BJ (cell line): ENCODE measurements around the gene USP6NL. TPM values are rescaled to one million over a fixed set of nuclear protein-coding genes. Genes with fewer than 3 reads are reported as not detected.

Experiments used
- CTCF ChIA-PET: fragments of 350-600 bp; formaldehyde crosslinking; extraction: SDS; loops from one replicate; lab custom pipeline; 2021; ENCODE audit warnings: antibody characterized with exemption, inconsistent platforms; lab: Yijun Ruan, JAX
- POLR2A ChIA-PET: fragments of 300-600 bp; sonication (Branson Sonifier 250); formaldehyde crosslinking; extraction: SDS; loops from one replicate; lab custom pipeline; 2021; ENCODE audit warnings: antibody characterized with exemption; lab: Charles Lee
- DNase-seq: peaks from one replicate; pipeline ENCODE4 v3.0.0-alpha.2; 2011; ENCODE audit warnings: low read depth
- H3K27me3 ChIP-seq: 2 replicates; pipeline ENCODE4 v1.6.0; 2011; ENCODE audit warnings: low read length; ENCODE audit not compliant: control insufficient read depth, insufficient read depth
- H3K36me3 ChIP-seq: 2 replicates; pipeline ENCODE4 v1.5.1; 2011; ENCODE audit warnings: low read length; ENCODE audit not compliant: control insufficient read depth, insufficient read depth
- H3K4me3 ChIP-seq: 2 replicates; pipeline ENCODE4 v1.5.1; 2011; ENCODE audit warnings: low read depth, mild to moderate bottlenecking, control low read depth, low read length
- polyA plus RNA-seq: library from polyadenylated mRNA; depleted of rRNA; stranded (reverse); fragments of >200 nt; gene quantifications from 2 replicates; pipeline ENCODE4 v1.2.3, GENCODE V29; 2011
- TF ChIP-seq, protein P1 (sequence below): IDR thresholded peaks from 2 replicates; pipeline ENCODE4 v1.5.1; 2011; ENCODE audit warnings: low read depth, mild to moderate bottlenecking, control low read depth, inconsistent platforms, low read length, moderate library complexity; ENCODE audit not compliant: insufficient read depth

USP6NL gene
- polyA plus RNA-seq, 1 experiment, result 7.7 TPM

GRCh38 chr10:11431216-11431555 lies 180.3 kb downstream of the USP6NL start:
- POLR2A ChIA-PET, result no interaction called here

DNA sequence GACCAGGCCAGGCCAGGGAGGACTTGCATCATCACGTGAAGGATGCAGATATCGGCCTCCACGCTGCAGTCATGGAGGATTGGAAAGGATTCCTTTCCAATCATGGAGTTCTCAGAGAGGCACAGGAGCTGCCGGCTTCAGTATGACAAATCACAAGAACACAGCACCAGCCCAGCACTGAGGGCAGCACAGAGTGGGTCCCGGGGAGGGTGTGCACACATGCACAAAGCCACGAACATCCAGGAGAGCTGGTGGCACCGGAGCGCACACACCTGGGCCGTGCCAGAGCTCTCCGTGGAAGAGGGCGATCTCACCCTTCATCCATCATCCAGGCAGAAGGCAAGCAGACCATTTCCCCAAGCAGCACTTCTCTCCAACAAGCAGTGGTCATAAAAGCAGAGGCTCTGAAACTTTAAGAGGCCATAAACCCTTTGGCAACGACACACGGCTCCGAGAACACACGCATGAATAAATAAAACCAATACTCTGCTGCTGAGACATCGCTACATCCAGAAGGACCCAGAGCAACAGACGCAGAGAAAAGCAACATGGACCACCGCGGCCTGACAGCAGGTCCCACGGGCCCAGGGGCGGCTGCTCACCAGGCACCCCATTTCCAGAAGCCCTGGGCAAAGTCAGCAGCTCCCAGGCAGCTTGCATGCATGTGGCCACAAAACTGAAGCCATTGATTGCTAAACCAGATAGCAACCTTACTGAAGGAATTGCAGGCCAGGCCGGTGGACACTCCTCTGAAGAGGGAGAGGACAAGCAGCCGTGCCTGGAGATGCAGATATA lies 180.8 kb downstream of the USP6NL start:
- TF ChIP-seq, protein P1, sequence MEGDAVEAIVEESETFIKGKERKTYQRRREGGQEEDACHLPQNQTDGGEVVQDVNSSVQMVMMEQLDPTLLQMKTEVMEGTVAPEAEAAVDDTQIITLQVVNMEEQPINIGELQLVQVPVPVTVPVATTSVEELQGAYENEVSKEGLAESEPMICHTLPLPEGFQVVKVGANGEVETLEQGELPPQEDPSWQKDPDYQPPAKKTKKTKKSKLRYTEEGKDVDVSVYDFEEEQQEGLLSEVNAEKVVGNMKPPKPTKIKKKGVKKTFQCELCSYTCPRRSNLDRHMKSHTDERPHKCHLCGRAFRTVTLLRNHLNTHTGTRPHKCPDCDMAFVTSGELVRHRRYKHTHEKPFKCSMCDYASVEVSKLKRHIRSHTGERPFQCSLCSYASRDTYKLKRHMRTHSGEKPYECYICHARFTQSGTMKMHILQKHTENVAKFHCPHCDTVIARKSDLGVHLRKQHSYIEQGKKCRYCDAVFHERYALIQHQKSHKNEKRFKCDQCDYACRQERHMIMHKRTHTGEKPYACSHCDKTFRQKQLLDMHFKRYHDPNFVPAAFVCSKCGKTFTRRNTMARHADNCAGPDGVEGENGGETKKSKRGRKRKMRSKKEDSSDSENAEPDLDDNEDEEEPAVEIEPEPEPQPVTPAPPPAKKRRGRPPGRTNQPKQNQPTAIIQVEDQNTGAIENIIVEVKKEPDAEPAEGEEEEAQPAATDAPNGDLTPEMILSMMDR, result no peak
- DNase-seq, result no peak
- no peaks in the 10 kb centered on the region for H3K36me3 ChIP-seq
- no peaks in the 10 kb centered on the region for H3K27me3 ChIP-seq
- ChIA-PET POLR2A (no interaction called here), CTCF (interaction anchor here (2.0 kb wide), 1 partner anchor 11 kb away, joined by 8 read pairs; no protein-coding TSS in a partner anchor)
- no peak overlapping the region for H3K4me3 ChIP-seq

More at GRCh38 chr10:11431216-11431555, 180.3 kb downstream of the USP6NL start:
- CTCF ChIA-PET, result no interaction called here
- TF ChIP-seq, protein P1, result no peak
- no peak overlapping the region for H3K4me3 ChIP-seq
- no peaks in the 10 kb centered on the region for H3K36me3 ChIP-seq
- H3K27me3 ChIP-seq, result no peaks in the 10 kb centered on the region
- no peak for DNase-seq

DNA sequence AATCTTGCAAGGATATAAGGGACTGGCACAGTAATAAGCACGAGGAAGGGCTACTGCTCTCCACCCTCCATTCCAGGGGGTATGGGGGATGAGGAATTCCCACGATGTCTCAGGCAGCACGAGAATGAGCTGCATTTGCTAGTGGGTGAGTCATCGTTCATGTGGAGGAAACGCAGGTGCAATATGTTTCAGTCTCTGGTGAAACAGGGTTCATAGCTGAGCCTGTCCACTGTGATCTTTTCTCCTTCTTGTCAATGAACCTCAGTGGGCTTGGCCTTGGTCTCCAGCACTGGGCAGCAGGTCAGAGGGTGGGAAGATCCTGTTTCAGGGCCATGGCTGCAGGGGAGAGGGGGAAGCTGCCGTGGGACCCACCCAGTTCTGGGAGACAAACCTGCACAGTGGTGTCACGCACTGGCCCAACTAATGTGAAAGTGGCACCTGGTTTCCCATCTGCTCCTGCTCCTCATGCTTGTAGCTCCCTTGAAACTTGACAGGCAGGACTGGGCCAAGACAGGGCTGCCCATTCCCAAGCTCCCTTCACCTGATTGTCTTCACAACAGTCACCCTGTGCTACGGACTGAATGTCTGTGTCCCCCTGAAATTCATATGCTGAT lies 181.9 kb downstream of the USP6NL start:
- Histone ChIP-seq H3K27me3 (no peaks in the 10 kb centered on the region), H3K36me3 (no peaks in the 10 kb centered on the region), H3K4me3 (no peak overlapping the region)
- TF ChIP-seq, protein P1, result no peak
- ChIA-PET POLR2A (no interaction called here), CTCF (interaction anchor here (0.8 to 2.4 kb wide), 3 partner anchors 10 to 328 kb away, joined by 3 to 8 read pairs (median 8); no protein-coding TSS in a partner anchor)
- DNase-seq, result no peak

- POLR2A ChIA-PET, result no interaction called here
- Histone ChIP-seq H3K27me3 (no peaks in the 10 kb centered on the region), H3K36me3 (no peaks in the 10 kb centered on the region), H3K4me3 (no peak overlapping the region)
- CTCF ChIA-PET, result no interaction called here
- no peak for DNase-seq
- TF ChIP-seq, protein P1, result no peak
Observed at GRCh38 chr10:11425676-11426075, 185.8 kb downstream of the USP6NL start.

GRCh38 chr10:11425296-11425610 lies 186.2 kb downstream of the USP6NL start:
- no peak for DNase-seq
- POLR2A ChIA-PET, result no interaction called here
- H3K36me3 ChIP-seq, result no peaks in the 10 kb centered on the region
- no peak overlapping the region for H3K4me3 ChIP-seq
- H3K27me3 ChIP-seq, result no peaks in the 10 kb centered on the region
- CTCF ChIA-PET, result interaction anchor here (1.5 kb wide), 1 partner anchor 42 kb away, joined by 5 read pairs; no protein-coding TSS in a partner anchor
- TF ChIP-seq, protein P1, result no peak
